ENCODE measurements around the gene CIAO2A. TPM values are rescaled to one million over a fixed set of nuclear protein-coding genes. Genes with fewer than 3 reads are reported as not detected.
"Not testable (repeated sequence)": the region's sequence is repeated elsewhere in the genome, so short reads cannot be mapped to it uniquely, and the experiment has no call there.

Gene CIAO2A
- total and polyA plus RNA-seq, 2 donors (not counting 3 experiments of a cell fraction or from before 2014, with no cell fraction given), result 37.1 to 55.3 TPM

- H3K9me3 ChIP-seq (replicated peaks; ENCODE audit: control insufficient read depth, insufficient read depth, low read length), result no peaks in the 10 kb centered on the region
- H3K36me3 ChIP-seq (ENCODE audit: control insufficient read depth in 2 of 2, extremely low read depth in 1 of 2, insufficient read depth in 2 of 2, low read length in 2 of 2), result peaks cover 9 to 23% of the 10 kb centered on the region in 2 experiments
- no peak overlapping the region for H3K27ac ChIP-seq (ENCODE audit: insufficient read depth, low read depth, low read length)
- no peak overlapping the region for H2AFZ ChIP-seq (ENCODE audit: low read depth, low read length)
- H3K9me1 ChIP-seq (replicated peaks; ENCODE audit: control insufficient read depth, extremely low read depth, insufficient read depth, low read length), result peaks cover 3% of the 10 kb centered on the region
- no peak for DNase-seq (ENCODE audit: low read depth, low spot score)
- dilution Hi-C loops (cut with MboI; ENCODE audit: extremely low pct_ligation_motif_present, low sequenced_read_pairs), result no loop called here
- no peak overlapping the region for H3K9ac ChIP-seq (replicated peaks; ENCODE audit: extremely low read depth, insufficient read depth, low read length)
- POLR2A ChIA-PET, result no interaction called here
- BruUV-seq (replicated peaks), result no TSS peak
- H3K27me3 ChIP-seq (ENCODE audit: control insufficient read depth in 2 of 2, insufficient read depth in 2 of 2, low read length in 2 of 2), result no peaks in the 10 kb centered on the region
- peaks cover 52% of the 10 kb centered on the region for H3K79me2 ChIP-seq (ENCODE audit: control insufficient read depth, insufficient read depth, low read length)
- CTCF ChIA-PET, result interaction anchor here (0.9 to 1.9 kb wide), 5 partner anchors 8 to 501 kb away, joined by 3 to 8 read pairs (median 4); partner anchors contain the start of gene CIAO2A
- FAIRE-seq, result no peak
- peak overlapping the region; percentile 9 for H3K4me2 ChIP-seq (ENCODE audit: insufficient read depth, low read length)
- TF ChIP-seq GATA2 (IDR thresholded peaks at IDR 0.05; ENCODE audit: insufficient read depth, insufficient read length, low read depth, low read length) (no peak), POLR2A (IDR thresholded peaks at IDR 0.05; ENCODE audit: low read depth, low read length) (no peak), EZH2 (IDR thresholded peaks at IDR 0.05; ENCODE audit: borderline replicate concordance, low read depth, low read length, severe bottlenecking) (no peak), CTCF (IDR thresholded peaks at IDR 0.05; ENCODE audit: extremely low read depth in 1 of 2, insufficient read depth in 1 of 2, low read depth in 1 of 2, low read length in 2 of 2) (no peak), MYC (IDR thresholded peaks at IDR 0.05; ENCODE audit: low read depth, low read length) (no peak), POLR2AphosphoS5 (IDR thresholded peaks at IDR 0.05; ENCODE audit: insufficient read depth, low read depth, low read length) (no peak), JUN (IDR thresholded peaks at IDR 0.05; ENCODE audit: borderline replicate concordance, insufficient read depth, insufficient read length, low read depth) (no peak)
- TF ChIP-seq, protein P1, sequence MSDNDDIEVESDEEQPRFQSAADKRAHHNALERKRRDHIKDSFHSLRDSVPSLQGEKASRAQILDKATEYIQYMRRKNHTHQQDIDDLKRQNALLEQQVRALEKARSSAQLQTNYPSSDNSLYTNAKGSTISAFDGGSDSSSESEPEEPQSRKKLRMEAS (IDR thresholded peaks at IDR 0.05; ENCODE audit: insufficient read depth, insufficient read length), result no peak
- intact Hi-C loops (cut with micrococcal nuclease), result no loop called here
- H3K4me1 ChIP-seq (ENCODE audit: control insufficient read depth, extremely low read depth, insufficient read depth, low read length), result peaks cover 15% of the 10 kb centered on the region
- no peak overlapping the region for H3K4me3 ChIP-seq (replicated peaks in 1 of 3; ENCODE audit: insufficient read depth in 1 of 3, low read depth in 1 of 3, low read length in 3 of 3)
- H4K20me1 ChIP-seq (replicated peaks; ENCODE audit: control insufficient read depth, extremely low read depth, insufficient read depth, low read length), result peaks cover 4% of the 10 kb centered on the region
Observed at GRCh38 chr15:64110950-64111678, 17.5 kb upstream of the CIAO2A start.

DNA sequence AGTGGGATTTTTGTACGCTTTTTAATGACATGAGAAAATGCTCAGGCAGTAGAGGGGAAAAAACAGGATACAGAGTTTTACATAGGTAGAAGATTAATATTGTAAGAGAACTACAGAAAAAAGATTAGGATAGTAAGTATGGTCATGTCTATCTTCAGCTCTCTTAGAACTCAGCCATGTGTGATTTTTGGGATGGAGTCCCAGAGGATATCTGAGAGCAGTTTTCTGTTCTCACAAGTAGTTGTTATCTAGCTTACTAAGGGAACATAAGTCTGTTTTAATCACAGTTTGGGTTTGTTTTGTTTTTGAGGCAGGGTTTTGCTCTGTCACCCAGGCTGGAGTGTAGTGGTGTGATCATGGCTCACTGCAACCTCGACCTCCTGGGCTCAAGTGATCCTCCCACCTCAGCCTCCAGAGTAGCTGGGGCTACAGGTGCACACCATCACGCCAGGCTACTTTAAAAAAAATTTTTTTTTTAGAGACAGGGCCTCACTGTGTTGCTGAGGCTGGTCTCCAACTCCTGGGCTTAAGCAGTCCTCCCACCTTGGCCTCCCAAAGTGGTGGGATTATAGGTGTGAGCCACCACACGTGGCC, 16.6 kb upstream of the CIAO2A start:
- H3K9me3 ChIP-seq (replicated peaks; ENCODE audit: control insufficient read depth, insufficient read depth, low read length); intact Hi-C loops (cut with micrococcal nuclease); H3K9ac ChIP-seq (replicated peaks; ENCODE audit: extremely low read depth, insufficient read depth, low read length); H3K27ac ChIP-seq (ENCODE audit: insufficient read depth, low read depth, low read length); FAIRE-seq; dilution Hi-C loops (cut with MboI; ENCODE audit: extremely low pct_ligation_motif_present, low sequenced_read_pairs); DNase-seq (ENCODE audit: low read depth, low spot score); POLR2A ChIA-PET; H3K4me3 ChIP-seq (replicated peaks in 1 of 3; ENCODE audit: insufficient read depth in 1 of 3, low read depth in 1 of 3, low read length in 3 of 3); H3K4me2 ChIP-seq (ENCODE audit: insufficient read depth, low read length); H3K27me3 ChIP-seq (ENCODE audit: control insufficient read depth in 2 of 2, insufficient read depth in 2 of 2, low read length in 2 of 2); H3K9me1 ChIP-seq (replicated peaks; ENCODE audit: control insufficient read depth, extremely low read depth, insufficient read depth, low read length); BruUV-seq (replicated peaks); H2AFZ ChIP-seq (ENCODE audit: low read depth, low read length); H4K20me1 ChIP-seq (replicated peaks; ENCODE audit: control insufficient read depth, extremely low read depth, insufficient read depth, low read length): not testable (repeated sequence)
- CTCF ChIA-PET, result interaction anchor here (0.9 to 1.9 kb wide), 4 partner anchors 9 to 500 kb away, joined by 3 to 8 read pairs (median 4); no protein-coding TSS in a partner anchor
- Histone ChIP-seq H3K4me1 (ENCODE audit: control insufficient read depth, extremely low read depth, insufficient read depth, low read length) (peaks cover 11% of the 10 kb centered on the region), H3K36me3 (ENCODE audit: control insufficient read depth in 2 of 2, extremely low read depth in 1 of 2, insufficient read depth in 2 of 2, low read length in 2 of 2) (peaks cover 9 to 22% of the 10 kb centered on the region in 2 experiments), H3K79me2 (ENCODE audit: control insufficient read depth, insufficient read depth, low read length) (peaks cover 59% of the 10 kb centered on the region)
